ENCODE measurements around the gene NACA. TPM values are rescaled to one million over a fixed set of nuclear protein-coding genes. Genes with fewer than 3 reads are reported as not detected.

NACA gene
- total and polyA plus RNA-seq, 2 of the 13 experiments (the other 11 are each of a cell fraction or from before 2014, with no cell fraction given), result 799 to 1,700 TPM

GRCh38 chr12:56751712-56752598 is 26.9 kb upstream of the NACA start, which contains the start of gene PRIM1 (continued):
- TF ChIP-seq DBP (CRISPR knock-in tag; IDR thresholded peaks at IDR 0.05; ENCODE audit: not compliant biosample characterization), result no peak
- no peak for TF ChIP-seq GTF3A (CRISPR knock-in tag; conservative IDR thresholded peaks at IDR 0.05)
- no peak for TF ChIP-seq ZBTB37 (CRISPR knock-in tag; IDR thresholded peaks at IDR 0.05)
- TF ChIP-seq MTA1 (CRISPR knock-in tag; IDR thresholded peaks at IDR 0.05; ENCODE audit: borderline replicate concordance), result no peak
- TF ChIP-seq NR2F1 (CRISPR knock-in tag; IDR thresholded peaks at IDR 0.05), result peak; percentile 64 to 70; a peak in 3 of 4 replicates
- no peak for TF ChIP-seq ZNF451 (CRISPR knock-in tag; IDR thresholded peaks at IDR 0.05)
- no peak for TF ChIP-seq FOXM1 (CRISPR knock-in tag; IDR thresholded peaks at IDR 0.05)
- TF ChIP-seq ZNF75D (CRISPR knock-in tag; IDR thresholded peaks at IDR 0.05; ENCODE audit: borderline replicate concordance), result no peak
- no peak for TF ChIP-seq RAD51 (IDR thresholded peaks at IDR 0.05; ENCODE audit: borderline replicate concordance)
- TF ChIP-seq U2AF2 (IDR thresholded peaks at IDR 0.05; ENCODE audit: low read depth, low read length), result no peak
- TF ChIP-seq ZNF414 (CRISPR knock-in tag; IDR thresholded peaks at IDR 0.05), result 0 out of 2 replicates have a peak, but pooled peaks have one; percentile 52
- TF ChIP-seq SIN3A (IDR thresholded peaks at IDR 0.05; ENCODE audit: borderline replicate concordance, low read depth, low read length), result peak; percentile 51; the same call in 1 of the 2 replicates
- no peak for TF ChIP-seq AGO2 (optimal IDR thresholded peaks at IDR 0.05; ENCODE audit: low read depth, low read length)
- TF ChIP-seq GRHL1 (CRISPR knock-in tag; conservative IDR thresholded peaks at IDR 0.05), result no peak
- 0 out of 2 replicates have a peak, but pooled peaks have one; percentile 19 for TF ChIP-seq ZKSCAN8 (CRISPR knock-in tag; IDR thresholded peaks at IDR 0.05; ENCODE audit: borderline replicate concordance)
- no peak for TF ChIP-seq ZNF101 (CRISPR knock-in tag; IDR thresholded peaks at IDR 0.05; ENCODE audit: borderline replicate concordance, low read depth)
- TF ChIP-seq ZNF570 (CRISPR knock-in tag; IDR thresholded peaks at IDR 0.05; ENCODE audit: borderline replicate concordance), result no peak
- no peak; the same call in 1 of the 2 replicates for TF ChIP-seq HIC2 (CRISPR knock-in tag; IDR thresholded peaks at IDR 0.05; ENCODE audit: low read depth)
- TF ChIP-seq SMYD3 (CRISPR knock-in tag; IDR thresholded peaks at IDR 0.05), result no peak
- TF ChIP-seq ZNF772 (CRISPR knock-in tag; IDR thresholded peaks at IDR 0.05), result no peak
- TF ChIP-seq KDM5B (CRISPR knock-in tag; IDR thresholded peaks at IDR 0.05; ENCODE audit: borderline replicate concordance), result peak; percentile 34; the same call in 1 of the 2 replicates
- TF ChIP-seq FOSL2 (CRISPR knock-in tag; IDR thresholded peaks at IDR 0.05), result no peak
